Globus pallidus (tissue), 1 donor: ENCODE measurements around the gene ABCG1.

Experiments
- DNase-seq: peaks from one replicate; pipeline ENCODE4 v3.0.0-alpha.2; 2015; ENCODE audit warnings: low spot score

The ABCG1 gene

GRCh38 chr21:42214081-42214750, 4.7 kb upstream of the ABCG1 start:
- no peak for DNase-seq

GRCh38 chr21:42214921-42215320, 4.0 kb upstream of the ABCG1 start:
- no peak for DNase-seq

- no peak for DNase-seq
Observed at GRCh38 chr21:42215942-42216725, 2.8 kb upstream of the ABCG1 start.

DNA sequence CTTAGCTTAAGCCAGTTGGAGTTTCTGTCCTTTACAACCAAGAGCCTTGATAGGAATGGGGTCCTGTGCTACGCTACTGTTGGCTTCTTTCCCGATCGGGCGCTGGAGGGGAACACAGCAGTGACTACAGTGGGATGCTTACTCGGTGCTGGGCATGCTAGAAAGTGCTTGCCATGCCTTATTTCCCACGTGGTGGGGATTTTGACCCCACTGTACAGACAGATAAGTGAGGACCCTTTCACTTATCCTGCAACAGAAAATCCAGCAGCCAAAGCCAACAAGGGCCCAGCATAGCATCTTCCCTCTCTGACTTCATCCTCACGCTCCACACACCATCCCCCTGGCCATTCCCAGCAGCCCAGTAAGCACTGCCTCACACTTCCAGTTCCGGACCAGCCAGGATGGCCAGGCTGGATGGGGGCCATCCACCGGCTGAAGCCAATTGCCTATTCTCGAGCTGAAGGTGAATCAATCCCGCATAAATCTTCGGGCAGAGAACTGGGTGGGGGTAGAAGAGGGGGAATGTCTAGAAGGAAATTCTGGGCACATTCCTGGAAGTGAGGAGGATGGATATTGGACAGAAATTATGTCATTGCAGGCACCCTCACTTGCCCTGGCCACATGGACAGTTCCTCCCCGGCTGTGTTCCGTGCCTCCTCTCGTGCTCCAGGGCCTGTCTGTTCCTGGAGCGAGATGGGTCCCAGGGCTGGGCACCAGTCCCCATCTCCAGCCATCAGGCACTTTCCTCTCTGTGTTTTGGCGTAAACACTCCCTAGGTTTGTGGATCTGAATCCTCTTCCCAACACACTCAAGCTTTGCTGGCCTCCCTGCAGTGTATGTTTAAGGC, 2.0 kb upstream of the ABCG1 start:
- DNase-seq, result no peak

- no peak for DNase-seq
Observed at GRCh38 chr21:42219606-42220137, 732 bp downstream of the ABCG1 start.

DNA sequence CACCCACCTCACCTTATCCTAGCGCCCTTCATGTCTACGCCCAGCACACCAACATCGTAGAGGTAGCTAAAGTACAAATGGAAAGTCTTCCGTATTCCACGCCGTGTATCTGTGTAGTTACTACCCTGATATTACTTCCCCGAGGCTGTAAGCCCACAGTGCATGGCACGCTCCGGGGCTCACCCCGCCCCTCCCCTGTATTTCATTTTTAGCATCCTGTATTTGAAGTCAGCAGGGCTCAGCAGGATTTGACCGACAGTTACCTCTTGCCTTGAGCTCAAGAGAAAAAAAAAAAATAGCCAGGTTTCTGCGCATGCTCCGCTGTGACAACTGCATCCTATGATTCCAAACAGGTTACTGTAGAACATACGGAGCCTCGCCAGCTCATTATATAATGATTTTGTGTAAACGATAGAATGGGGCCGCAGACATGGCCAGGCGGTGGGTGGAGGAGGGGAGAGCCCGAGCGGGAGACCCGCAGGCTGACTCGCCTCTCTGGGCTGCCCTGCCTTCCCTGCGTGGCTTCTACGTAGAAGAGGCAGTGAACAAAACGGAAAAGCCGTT, 1.3 kb downstream of the ABCG1 start:
- peak; percentile 89 for DNase-seq

GRCh38 chr21:42221581-42222345, 2.8 kb downstream of the ABCG1 start:
- peak; percentile 67 for DNase-seq

DNA sequence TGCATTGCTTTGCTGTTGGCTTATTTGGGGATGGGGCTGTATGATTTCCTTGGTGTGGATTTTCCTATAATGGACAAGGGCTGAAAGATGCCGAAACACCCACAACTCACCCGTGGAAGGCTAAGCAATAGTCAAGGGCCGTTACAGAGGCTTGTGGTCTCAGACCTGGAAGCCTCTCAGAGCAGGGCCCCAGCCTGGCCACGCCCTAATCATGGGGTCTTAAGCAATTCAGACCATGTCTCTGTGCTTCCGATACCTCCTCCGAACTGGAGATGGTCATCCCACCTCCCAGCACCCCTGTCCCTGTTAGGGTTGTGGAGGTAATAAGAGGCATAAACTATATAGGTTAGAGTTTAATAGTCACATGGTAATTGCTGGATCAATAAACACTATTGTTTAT, 3.4 kb downstream of the ABCG1 start:
- no peak for DNase-seq

DNA sequence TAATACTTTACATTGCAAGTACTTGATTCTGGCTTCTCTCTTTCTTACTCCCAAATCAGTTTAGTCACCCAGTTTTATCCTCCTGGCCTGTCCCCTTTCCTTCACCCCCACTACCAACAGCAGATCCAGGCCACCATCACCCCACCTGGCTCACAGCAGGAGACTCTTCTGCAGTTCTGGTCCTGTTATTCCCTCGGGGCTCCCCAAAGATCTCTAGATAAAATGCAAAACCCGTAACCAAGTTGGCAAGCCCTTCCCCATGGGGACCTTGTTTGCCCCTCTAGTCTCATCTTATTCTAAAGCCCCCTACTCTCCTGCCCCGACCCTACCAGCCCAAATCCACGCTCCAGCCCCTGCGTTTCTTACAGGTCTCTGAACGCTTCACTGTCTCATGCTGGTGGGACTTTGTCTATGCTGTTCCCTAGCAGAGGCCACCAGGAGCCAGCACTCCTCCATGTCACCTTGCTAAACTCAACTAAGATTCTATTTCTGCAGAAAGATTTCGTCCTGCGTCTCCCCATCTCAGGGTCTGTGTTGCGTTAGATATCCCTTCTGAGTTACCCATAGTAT, 4.0 kb downstream of the ABCG1 start:
- DNase-seq, result no peak

- no peak for DNase-seq
Observed at GRCh38 chr21:42223826-42224575, 5.1 kb downstream of the ABCG1 start.

- no peak for DNase-seq
Observed at GRCh38 chr21:42225042-42225441, 6.1 kb downstream of the ABCG1 start.

DNA sequence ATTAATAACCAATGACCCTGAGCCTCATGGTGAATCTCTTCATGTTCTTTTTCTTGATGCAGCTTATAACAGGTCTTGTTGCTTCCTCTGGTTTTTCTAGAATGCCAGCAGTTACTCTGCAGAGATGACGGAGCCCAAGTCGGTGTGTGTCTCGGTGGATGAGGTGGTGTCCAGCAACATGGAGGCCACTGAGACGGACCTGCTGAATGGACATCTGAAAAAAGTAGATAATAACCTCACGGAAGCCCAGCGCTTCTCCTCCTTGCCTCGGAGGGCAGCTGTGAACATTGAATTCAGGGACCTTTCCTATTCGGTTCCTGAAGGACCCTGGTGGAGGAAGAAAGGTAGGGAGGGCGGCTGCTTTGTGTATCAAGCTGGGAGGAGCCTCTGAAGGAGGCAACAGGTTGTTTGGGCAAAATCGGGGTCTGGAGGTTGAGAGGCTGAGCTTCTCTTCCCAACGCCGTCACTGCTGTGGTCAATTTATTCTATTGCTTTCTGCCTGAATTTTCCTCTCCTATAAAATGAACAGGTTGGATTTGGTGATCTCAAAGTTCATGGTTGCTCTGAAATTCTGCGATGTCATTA, 6.7 kb downstream of the ABCG1 start:
- DNase-seq, result no peak

- no peak for DNase-seq
Observed at GRCh38 chr21:42226626-42227025, 7.7 kb downstream of the ABCG1 start.

- peak; percentile 83 for DNase-seq
Observed at GRCh38 chr21:42227909-42228708, 9.2 kb downstream of the ABCG1 start.

DNA sequence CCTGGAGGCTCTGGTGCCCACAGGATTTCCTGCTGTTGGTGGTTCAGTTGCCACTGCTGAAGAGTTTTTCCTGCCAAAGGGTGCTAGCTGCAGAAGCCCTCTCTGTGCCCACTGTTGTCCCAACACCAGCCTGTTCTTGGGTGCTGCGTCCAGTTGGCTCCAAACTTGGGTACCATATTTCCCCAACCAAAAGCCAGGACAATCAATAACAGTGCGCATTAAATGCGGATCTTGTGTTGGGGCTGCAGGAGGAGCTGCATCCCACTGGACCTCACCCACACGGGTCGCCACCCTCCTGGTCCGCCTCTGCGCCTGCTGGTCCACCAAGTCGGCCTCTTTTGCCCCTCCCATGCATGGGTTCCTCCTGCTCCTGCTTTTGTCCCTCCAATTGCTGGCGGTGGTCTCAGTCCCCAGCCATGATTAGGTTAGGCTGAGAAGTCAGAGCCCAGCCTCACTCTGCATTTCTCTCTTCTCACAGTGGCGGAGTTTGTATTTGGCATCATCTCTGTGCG, 9.8 kb downstream of the ABCG1 start:
- no peak for DNase-seq

GRCh38 chr21:42229676-42230075, 10.7 kb downstream of the ABCG1 start:
- DNase-seq, result no peak

DNA sequence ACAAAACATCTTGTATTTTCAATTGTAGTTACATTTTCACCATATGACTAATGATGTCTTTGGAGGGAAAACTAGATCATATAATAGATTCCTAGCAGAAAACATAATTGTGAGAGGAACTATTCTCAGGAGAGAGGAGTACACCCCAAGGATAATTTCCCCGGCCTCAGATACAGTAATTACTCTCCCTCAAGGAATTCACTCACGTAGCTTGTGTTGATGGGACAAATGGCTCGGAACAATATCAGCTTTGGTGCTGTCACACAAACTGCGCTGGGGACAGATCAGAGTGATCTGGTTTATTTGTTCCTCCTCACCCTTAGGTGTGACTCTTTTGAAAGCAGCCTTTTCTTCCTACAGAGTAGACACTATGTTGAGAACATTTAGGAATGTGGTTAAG, 11.2 kb downstream of the ABCG1 start:
- no peak for DNase-seq

DNA sequence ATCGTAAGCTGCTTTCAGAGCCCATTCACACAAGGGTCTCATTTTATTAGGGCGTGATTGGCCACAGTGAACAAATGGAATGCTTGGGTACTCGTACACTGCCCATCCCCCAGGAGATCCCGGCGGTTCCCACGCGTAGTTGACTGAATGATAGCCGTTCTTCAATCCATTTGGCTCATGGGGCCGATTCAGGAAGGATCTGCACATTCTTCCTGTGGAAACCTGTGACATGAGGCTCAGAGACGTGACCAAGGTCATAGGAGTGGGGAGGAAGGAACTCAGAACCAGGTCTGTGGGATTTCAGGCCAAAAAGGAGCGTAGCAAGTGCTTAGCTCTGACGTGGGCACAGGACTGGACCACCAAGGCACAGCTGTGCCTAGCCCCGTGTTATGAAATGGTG, 11.7 kb downstream of the ABCG1 start:
- DNase-seq, result no peak

- DNase-seq, result no peak
Observed at GRCh38 chr21:42231756-42232155, 12.8 kb downstream of the ABCG1 start.
